Esophagus muscularis mucosa (tissue), 4 donors: ENCODE measurements around the gene KDM5B. TPM values are rescaled to one million over a fixed set of nuclear protein-coding genes. Genes with fewer than 3 reads are reported as not detected.
"Not testable (repeated sequence)": the region's sequence is repeated elsewhere in the genome, so short reads cannot be mapped to it uniquely, and the experiment has no call there.

ENCODE experiments used
- DNase-seq: peaks from one replicate; pipeline ENCODE4 v3.0.0-alpha.2; 2017; ENCODE audit errors: extremely low spot score
- H3K27ac ChIP-seq, 4 donors: fragments of 200-600 bp; sonication (generic); replicated peaks in 1 of 4; 1 replicate in 3 of 4; 2 replicates in 1 of 4; pipeline ENCODE4 v1.5.1; 2016 to 2019; ENCODE audit warnings: mild to moderate bottlenecking in 1 of 4
- H3K27me3 ChIP-seq, 4 donors: fragments of 200-600 bp; sonication (generic); one replicate each; pipeline versions ENCODE4 v1.5.1 to v1.6.0; 2016 to 2019
- H3K36me3 ChIP-seq, 4 donors: fragments of 200-600 bp; sonication (generic); one replicate each; pipeline ENCODE4 v1.5.1; 2016 to 2019
- H3K4me1 ChIP-seq, 4 donors: fragments of 200-600 bp; sonication (generic); one replicate each; pipeline ENCODE4 v1.5.1; 2016 to 2019
- H3K4me3 ChIP-seq, 4 donors: fragments of 200-600 bp; sonication (generic); 1 replicate in 2 of 4; 2 replicates in 2 of 4; pipeline ENCODE4 v1.5.1; 2016 to 2019; ENCODE audit warnings: mild to moderate bottlenecking in 4 of 4, moderate library complexity in 1 of 4
- H3K9me3 ChIP-seq, 4 donors: fragments of 200-600 bp; sonication (generic); 1 replicate in 3 of 4; 2 replicates in 1 of 4; pipeline ENCODE4 v1.5.1; 2016 to 2019
- CTCF ChIP-seq, 3 experiments: fragments of 200-600 bp in 2 of 3; fragments of 450-650 bp in 1 of 3; sonication (generic) in 2 of 3; IDR thresholded peaks; one replicate each; pipeline ENCODE4 v1.5.1; 2017 to 2019; ENCODE audit warnings: antibody characterized with exemption in 3 of 3, mild to moderate bottlenecking in 2 of 3, moderate library complexity in 1 of 3
- EP300 ChIP-seq: sonication (generic); formaldehyde crosslinking; IDR thresholded peaks from one replicate; pipeline ENCODE4 v1.6.1; 2017; ENCODE audit warnings: antibody characterized with exemption
- POLR2A ChIP-seq: fragments of 450-650 bp; IDR thresholded peaks from one replicate; pipeline ENCODE4 v1.6.1; 2017; ENCODE audit warnings: antibody characterized with exemption, moderate library complexity, mild to moderate bottlenecking, low read depth
- POLR2AphosphoS5 ChIP-seq, 2 donors: sonication (generic); formaldehyde crosslinking; IDR thresholded peaks; one replicate each; pipeline ENCODE4 v1.6.1; 2017; ENCODE audit warnings: antibody characterized with exemption in 2 of 2
- WGBS: methylation state at CpG from one replicate; pipeline ENCODE4 v1.1.5; 2018; 5-methylcytosine and 5-hydroxymethylcytosine counted together
- intact Hi-C: fragments of 100-400 bp; cut with DNase I; formaldehyde crosslinking; loops from one replicate; pipeline ENCODE4 v1.15.1; 2023
- total RNA-seq, 4 donors: library from RNA; depleted of rRNA; stranded (reverse); fragments of >200 nt; gene quantifications; one replicate each; pipeline versions ENCODE4 v1.1.0 to v1.2.1, GENCODE V29; 2016

Gene KDM5B
- total RNA-seq, 4 donors from 2014 or later: 21.4 to 34.9 (median 31.8) TPM

GRCh38 chr1:202745323-202745888 lies 62.8 kb downstream of the KDM5B start:
- Histone ChIP-seq H3K36me3 (peaks cover 56 to 91% (median 74%) of the 10 kb centered on the region in 4 donors), H3K27ac (no peak overlapping the region), H3K4me3 (no peak overlapping the region), H3K9me3 (no peaks in the 10 kb centered on the region), H3K4me1 (no peaks in the 10 kb centered on the region), H3K27me3 (no peaks in the 10 kb centered on the region)
- TF ChIP-seq POLR2A (no peak), CTCF (IDR thresholded peaks at IDR 0.05) (no peak), POLR2AphosphoS5 (IDR thresholded peaks at IDR 0.05) (no peak)
- WGBS: 85% methylated on average over 3 of the region's 3 CpGs
- DNase-seq: no peak
- intact Hi-C loops: no loop called here

GRCh38 chr1:202744770-202745169 lies 63.5 kb downstream of the KDM5B start:
- intact Hi-C loops, H3K4me1 ChIP-seq, H3K9me3 ChIP-seq, DNase-seq, H3K4me3 ChIP-seq, H3K27me3 ChIP-seq, H3K27ac ChIP-seq: not testable (repeated sequence)
- peaks cover 54 to 91% (median 74%) of the 10 kb centered on the region in 4 donors for H3K36me3 ChIP-seq
- 90% methylated on average over 3 of the region's 3 CpGs for WGBS

GRCh38 chr1:202742496-202742895 lies 65.7 kb downstream of the KDM5B start:
- intact Hi-C loops: no loop called here
- DNase-seq: no peak
- TF ChIP-seq POLR2A: no peak
- no peak for TF ChIP-seq EP300
- no peak for TF ChIP-seq POLR2AphosphoS5 (IDR thresholded peaks at IDR 0.05)
- H3K27me3 ChIP-seq: no peaks in the 10 kb centered on the region
- 97% methylated on average over 6 of the region's 6 CpGs for WGBS
- H3K27ac ChIP-seq: no peak overlapping the region
- peaks cover 42 to 88% (median 69%) of the 10 kb centered on the region in 4 donors for H3K36me3 ChIP-seq
- no peak overlapping the region for H3K4me3 ChIP-seq
- no peaks in the 10 kb centered on the region for H3K9me3 ChIP-seq
- H3K4me1 ChIP-seq: no peaks in the 10 kb centered on the region

GRCh38 chr1:202733251-202733650 lies 75.0 kb downstream of the KDM5B start:
- no peak overlapping the region for H3K4me3 ChIP-seq
- H3K27me3 ChIP-seq: no peaks in the 10 kb centered on the region
- no peak overlapping the region for H3K27ac ChIP-seq
- 93% methylated on average over 10 of the region's 10 CpGs for WGBS
- H3K4me1 ChIP-seq: peaks cover 0 to 8% (median 3%) of the 10 kb centered on the region in 4 donors
- intact Hi-C loops: no loop called here
- TF ChIP-seq CTCF (IDR thresholded peaks at IDR 0.05): no peak
- TF ChIP-seq POLR2A: no peak
- TF ChIP-seq POLR2AphosphoS5 (IDR thresholded peaks at IDR 0.05): no peak
- no peak for TF ChIP-seq EP300
- peaks cover 54 to 97% (median 85%) of the 10 kb centered on the region in 4 donors for H3K36me3 ChIP-seq
- no peaks in the 10 kb centered on the region for H3K9me3 ChIP-seq
- DNase-seq: no peak

GRCh38 chr1:202728951-202729350 lies 79.3 kb downstream of the KDM5B start:
- no peak overlapping the region for H3K4me3 ChIP-seq
- H3K4me1 ChIP-seq: no peaks in the 10 kb centered on the region
- intact Hi-C loops: no loop called here
- no peaks in the 10 kb centered on the region for H3K9me3 ChIP-seq
- H3K36me3 ChIP-seq: peaks cover 60 to 89% (median 74%) of the 10 kb centered on the region in 4 donors
- TF ChIP-seq CTCF (IDR thresholded peaks at IDR 0.05) (no peak), POLR2AphosphoS5 (IDR thresholded peaks at IDR 0.05) (no peak)
- H3K27me3 ChIP-seq: no peaks in the 10 kb centered on the region
- H3K27ac ChIP-seq: no peak overlapping the region
- 84% methylated on average over 4 of the region's 4 CpGs for WGBS
- no peak for DNase-seq

GRCh38 chr1:202725526-202725925 lies 82.7 kb downstream of the KDM5B start:
- Histone ChIP-seq H3K36me3 (peaks cover 38 to 55% (median 41%) of the 10 kb centered on the region in 4 donors), H3K27ac (no peak overlapping the region), H3K4me3 (no peak overlapping the region), H3K4me1 (no peaks in the 10 kb centered on the region), H3K27me3 (no peaks in the 10 kb centered on the region), H3K9me3 (no peaks in the 10 kb centered on the region)
- DNase-seq: no peak
- 93% methylated on average over 3 of the region's 3 CpGs for WGBS
- TF ChIP-seq POLR2AphosphoS5 (IDR thresholded peaks at IDR 0.05) (no peak), POLR2A (no peak), EP300 (no peak), CTCF (IDR thresholded peaks at IDR 0.05) (no peak)
- intact Hi-C loops: no loop called here
